Kidney (tissue), 14 donors: Measurements from ENCODE around the gene NSMF. TPM values are rescaled to one million over a fixed set of nuclear protein-coding genes. Genes with fewer than 3 reads are reported as not detected.
A peak's percentile ranks its signal among the peaks of the same experiment; 100 is the strongest.

ENCODE experiments used
- DNase-seq, 5 donors: peaks; one replicate each; pipeline ENCODE4 v3.0.0-alpha.2; 2013 to 2020
- FAIRE-seq: peaks from 2 replicates; lab custom pipeline; 2012; peaks lifted over from hg19 to GRCh38; lab: Jason Lieb, UNC
- H3K27ac ChIP-seq, 2 donors: one replicate each; pipeline ENCODE4 v1.7.0; 2013; ENCODE audit warnings: low read depth in 2 of 2, low read length in 2 of 2, inconsistent platforms in 1 of 2
- H3K27me3 ChIP-seq: one replicate; pipeline ENCODE4 v1.7.1; 2013; ENCODE audit warnings: low read length, inconsistent platforms; ENCODE audit not compliant: control insufficient read depth, insufficient read depth
- H3K36me3 ChIP-seq, 3 donors: one replicate each; pipeline versions ENCODE4 v1.7.0 to v1.7.1; 2013; ENCODE audit warnings: low read length in 3 of 3, control low read depth in 1 of 3, inconsistent platforms in 1 of 3; ENCODE audit not compliant: insufficient read depth in 3 of 3, control insufficient read depth in 2 of 3
- H3K4me1 ChIP-seq, 3 donors: one replicate each; pipeline versions ENCODE4 v1.7.0 to v1.7.1; 2013; ENCODE audit warnings: low read length in 3 of 3, inconsistent platforms in 1 of 3, low read depth in 1 of 3; ENCODE audit not compliant: control insufficient read depth in 2 of 3, insufficient read depth in 2 of 3
- H3K4me3 ChIP-seq, 3 donors: one replicate each; pipeline versions ENCODE4 v1.7.0 to v1.8.1; 2013; ENCODE audit warnings: low read length in 3 of 3, control low read depth in 1 of 3, inconsistent platforms in 1 of 3
- H3K9ac ChIP-seq, 3 donors: one replicate each; pipeline versions ENCODE4 v1.7.0 to v1.7.1; 2013; ENCODE audit warnings: low read length in 3 of 3, control low read depth in 1 of 3, inconsistent platforms in 1 of 3
- H3K9me3 ChIP-seq, 3 donors: one replicate each; pipeline versions ENCODE4 v1.7.0 to v1.7.1; 2013; ENCODE audit warnings: low read length in 3 of 3, control low read depth in 1 of 3, inconsistent platforms in 1 of 3; ENCODE audit not compliant: control insufficient read depth in 2 of 3, insufficient read depth in 1 of 3
- intact Hi-C: fragments of 100-400 bp; cut with DNase I; formaldehyde crosslinking; loops from one replicate; pipeline ENCODE4 v1.11.1; 2022
- polyA plus RNA-seq: library from polyadenylated mRNA; stranded (reverse); fragments of 350-450 nt; fragmentation: Illumina TruSeq; extraction: RNeasy Lipid Tissue Mini Kit (QIAGEN cat#74804); gene quantifications from one replicate; pipeline ENCODE4 v1.2.3, GENCODE V29; 2014; ENCODE audit warnings: low read depth, low replicate concordance; ENCODE audit not compliant: insufficient read depth
- total RNA-seq: library from RNA; stranded (reverse); fragmentation: NEBNext Ultra II Directional; extraction: Animal tissue kit (Norgen Biotek cat#: 25700); gene quantifications from one replicate; pipeline ENCODE4 v1.2.1, GENCODE V29; 2021
- TF ChIP-seq, protein P1 (sequence below): IDR thresholded peaks from 3 replicates; pipeline ENCODE4 v1.5.1; 2012; ENCODE audit warnings: mild to moderate bottlenecking, moderate library complexity, borderline replicate concordance; ENCODE audit not compliant: insufficient read depth; ENCODE audit errors: extremely low read depth
- donor health status: control.
- donor health status: control.
- donor health status: control.
- donor health status: control.
- donor health status: control.
- donor health status: DM: yes; HTN: yes; CAD: no.
- donor health status: Normal renal cell carcinoma (clear cell type).

NSMF gene
- total and polyA plus RNA-seq, 2 donors from 2014 or later, result 32.7 to 49.5 TPM

DNA sequence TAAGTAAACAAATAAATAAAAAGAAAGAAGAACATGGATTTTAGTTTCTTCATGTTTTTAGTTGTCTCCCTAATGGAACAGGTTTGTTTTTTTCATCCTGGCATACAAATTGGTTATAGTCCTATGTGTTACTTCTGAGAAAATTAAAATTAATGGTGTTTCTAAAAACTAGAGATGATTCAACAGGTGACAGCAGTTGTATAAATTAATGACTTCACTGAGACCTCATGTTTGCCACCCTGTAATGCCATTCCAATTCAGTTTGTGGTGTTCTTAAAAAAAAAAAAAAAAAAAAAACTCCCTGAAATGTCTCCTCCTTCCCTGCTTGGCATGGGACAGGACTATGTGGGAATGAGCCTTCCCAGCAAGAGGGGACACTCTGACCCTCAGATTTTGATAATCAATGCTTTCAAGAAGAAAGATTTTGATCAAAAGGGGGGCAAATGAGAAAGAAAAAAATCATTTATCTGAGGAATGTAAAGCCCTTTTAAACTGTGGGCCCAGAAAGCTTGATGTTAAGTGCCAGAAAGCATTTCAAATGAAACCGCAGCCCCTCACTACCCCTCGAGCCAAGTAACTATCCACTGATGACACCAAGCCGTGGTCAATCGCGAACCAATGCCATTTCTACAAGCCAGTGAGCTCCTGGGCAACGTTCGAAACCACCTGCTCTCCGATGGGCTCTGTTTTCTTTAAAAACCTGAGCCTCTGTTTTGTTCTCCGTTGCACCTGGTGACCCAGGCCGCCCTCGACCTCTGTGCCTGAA, 37.1 kb downstream of the NSMF start:
- Histone ChIP-seq H3K36me3 (no peaks in the 10 kb centered on the region), H3K4me1 (peaks cover 0 to 11% (median 4%) of the 10 kb centered on the region in 3 donors), H3K9ac (peak overlapping the region; percentile 42 to 55 (median 44)), H3K27ac (no peak overlapping the region), H3K4me3 (peak overlapping the region; percentile 67 to 81 (median 76)), H3K9me3 (no peaks in the 10 kb centered on the region), H3K27me3 (no peaks in the 10 kb centered on the region)
- intact Hi-C loops, result no loop called here
- DNase-seq, result no peak
- TF ChIP-seq, protein P1, sequence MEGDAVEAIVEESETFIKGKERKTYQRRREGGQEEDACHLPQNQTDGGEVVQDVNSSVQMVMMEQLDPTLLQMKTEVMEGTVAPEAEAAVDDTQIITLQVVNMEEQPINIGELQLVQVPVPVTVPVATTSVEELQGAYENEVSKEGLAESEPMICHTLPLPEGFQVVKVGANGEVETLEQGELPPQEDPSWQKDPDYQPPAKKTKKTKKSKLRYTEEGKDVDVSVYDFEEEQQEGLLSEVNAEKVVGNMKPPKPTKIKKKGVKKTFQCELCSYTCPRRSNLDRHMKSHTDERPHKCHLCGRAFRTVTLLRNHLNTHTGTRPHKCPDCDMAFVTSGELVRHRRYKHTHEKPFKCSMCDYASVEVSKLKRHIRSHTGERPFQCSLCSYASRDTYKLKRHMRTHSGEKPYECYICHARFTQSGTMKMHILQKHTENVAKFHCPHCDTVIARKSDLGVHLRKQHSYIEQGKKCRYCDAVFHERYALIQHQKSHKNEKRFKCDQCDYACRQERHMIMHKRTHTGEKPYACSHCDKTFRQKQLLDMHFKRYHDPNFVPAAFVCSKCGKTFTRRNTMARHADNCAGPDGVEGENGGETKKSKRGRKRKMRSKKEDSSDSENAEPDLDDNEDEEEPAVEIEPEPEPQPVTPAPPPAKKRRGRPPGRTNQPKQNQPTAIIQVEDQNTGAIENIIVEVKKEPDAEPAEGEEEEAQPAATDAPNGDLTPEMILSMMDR, result no peak
- FAIRE-seq, result no peak

DNA sequence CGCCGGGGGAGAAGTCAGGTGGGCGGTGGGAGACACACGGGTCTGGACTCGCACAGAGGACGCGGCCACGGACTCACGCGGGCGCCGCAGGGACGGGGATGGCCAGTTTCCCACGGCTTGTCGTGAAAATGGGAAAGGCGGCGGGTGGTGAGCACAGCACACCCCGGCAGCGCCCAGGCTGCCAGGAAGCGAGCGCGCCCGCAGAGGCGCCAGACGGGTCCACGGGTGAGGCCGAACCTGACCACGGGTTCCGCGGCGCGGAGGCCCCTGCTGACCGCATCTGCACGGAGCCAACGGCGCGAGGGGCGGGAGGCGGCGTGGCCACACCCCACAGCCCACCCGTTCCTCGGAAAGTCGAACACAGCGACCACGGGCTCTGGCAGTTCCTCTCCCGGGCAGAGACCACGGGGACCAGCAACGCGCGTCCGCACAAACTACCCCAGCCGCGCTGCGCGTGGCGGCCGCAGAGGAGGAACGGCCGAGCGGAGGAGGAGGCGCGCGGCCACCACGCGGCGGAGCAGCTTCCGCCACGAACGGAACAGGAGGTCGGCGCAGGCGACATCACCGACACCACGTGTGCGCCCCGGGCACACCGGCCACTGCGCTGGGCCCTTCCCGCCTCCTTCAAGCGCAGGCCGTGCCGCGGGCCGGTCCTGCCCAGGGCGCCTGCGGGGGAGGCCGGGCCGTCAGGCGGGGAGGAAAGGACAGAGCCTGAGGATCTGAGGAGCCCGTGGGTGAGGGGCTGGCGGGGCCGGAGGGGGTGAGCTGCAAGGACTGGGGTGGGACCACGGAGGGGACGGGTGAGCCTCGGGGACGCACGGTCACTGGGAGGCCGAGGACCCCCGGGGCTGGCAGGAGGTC, 41.7 kb downstream of the NSMF start:
- TF ChIP-seq, protein P1, result no peak
- FAIRE-seq (no peak), DNase-seq (peak in 1 of 5 donors; percentile 82)
- intact Hi-C loops, result no loop called here
- no peak overlapping the region for H3K27ac ChIP-seq
- H3K4me3 ChIP-seq, result no peak overlapping the region
- no peak overlapping the region for H3K9ac ChIP-seq
- H3K9me3 ChIP-seq, result no peaks in the 10 kb centered on the region
- no peaks in the 10 kb centered on the region for H3K27me3 ChIP-seq
- H3K4me1 ChIP-seq, result peaks cover 0 to 6% (median 4%) of the 10 kb centered on the region in 3 donors
- no peaks in the 10 kb centered on the region for H3K36me3 ChIP-seq

DNA sequence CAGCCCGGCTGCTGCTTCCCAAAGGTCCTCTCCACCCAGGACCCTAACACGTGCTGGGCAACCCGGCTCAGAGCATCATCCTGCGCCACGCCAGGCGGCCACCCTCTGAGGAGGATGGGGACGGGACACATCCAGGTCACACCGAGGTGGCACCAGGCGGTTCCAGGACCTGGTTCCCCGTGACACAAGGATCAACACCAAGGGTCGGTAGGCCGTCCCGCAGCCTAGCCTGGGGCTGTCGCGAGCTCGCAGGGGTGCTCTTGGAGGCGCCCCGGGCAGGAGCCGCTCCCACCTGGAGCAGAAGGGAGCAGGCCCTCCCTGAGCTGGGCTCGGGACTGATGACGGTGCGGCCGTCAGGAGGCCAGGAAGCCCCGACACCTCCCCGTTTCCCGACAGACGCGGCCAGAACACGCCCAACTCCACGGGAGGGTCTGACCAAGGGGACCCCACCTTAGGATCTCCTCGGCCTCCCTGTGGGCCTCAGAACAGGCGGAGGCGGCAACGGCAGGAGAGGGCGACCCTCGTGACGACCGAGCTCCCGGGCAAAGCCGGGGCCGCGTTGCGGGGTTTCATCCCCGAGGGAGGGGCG, 42.5 kb downstream of the NSMF start:
- H3K4me3 ChIP-seq, result no peak overlapping the region
- peaks cover 0 to 7% (median 3%) of the 10 kb centered on the region in 3 donors for H3K4me1 ChIP-seq
- intact Hi-C loops, result no loop called here
- TF ChIP-seq, protein P1, result no peak
- H3K9ac ChIP-seq, result no peak overlapping the region
- no peaks in the 10 kb centered on the region for H3K9me3 ChIP-seq
- H3K36me3 ChIP-seq, result no peaks in the 10 kb centered on the region
- no peak overlapping the region for H3K27ac ChIP-seq
- H3K27me3 ChIP-seq, result no peaks in the 10 kb centered on the region
- DNase-seq (peak in 1 of 5 donors; percentile 74), FAIRE-seq (no peak)
